GM23338 (cell line): ENCODE data around the gene GPR183. TPM values are rescaled to one million over a fixed set of nuclear protein-coding genes. Genes with fewer than 3 reads are reported as not detected.

Source experiments
- ATAC-seq: fragments of 200-7000 bp; cut with Tn5 transposase; 3 replicates; pipeline ENCODE4 v1.9.1; 2020
- DNase-seq: peaks from one replicate; pipeline ENCODE4 v3.0.0-alpha.2; 2015; ENCODE audit warnings: low spot score
- H2AFZ ChIP-seq: fragments of 200-600 bp; sonication (generic); 2 replicates; pipeline ENCODE4 v1.8.0; 2016; ENCODE audit warnings: antibody characterized with exemption, mild to moderate bottlenecking, moderate library complexity
- H3F3A ChIP-seq: fragments of 200-600 bp; sonication (generic); replicated peaks from 2 replicates; pipeline ENCODE4 v1.8.0; 2017; ENCODE audit warnings: antibody characterized with exemption, mixed run types, low read depth
- H3K27ac ChIP-seq: fragments of 200-600 bp; sonication (generic); 2 replicates; pipeline ENCODE4 v1.6.1; 2016; ENCODE audit warnings: low read depth
- H3K27me3 ChIP-seq: fragments of 200-600 bp; sonication (generic); 2 replicates; pipeline ENCODE4 v1.8.0; 2016; ENCODE audit warnings: mild to moderate bottlenecking, mixed run types, moderate library complexity; ENCODE audit not compliant: insufficient read depth
- H3K36me3 ChIP-seq: fragments of 200-600 bp; sonication (generic); 2 replicates; pipeline ENCODE4 v1.8.0; 2016; ENCODE audit warnings: mild to moderate bottlenecking; ENCODE audit not compliant: insufficient read depth
- H3K4me1 ChIP-seq: fragments of 200-600 bp; sonication (generic); 2 replicates; pipeline ENCODE4 v1.8.0; 2016; ENCODE audit warnings: mild to moderate bottlenecking, moderate library complexity; ENCODE audit not compliant: insufficient read depth
- H3K4me2 ChIP-seq: fragments of 200-600 bp; sonication (generic); 2 replicates; pipeline ENCODE4 v1.7.1; 2017; ENCODE audit warnings: mixed run types
- H3K4me3 ChIP-seq: fragments of 200-600 bp; sonication (generic); 2 replicates; pipeline ENCODE4 v1.6.1; 2016; ENCODE audit warnings: mixed run types
- H3K79me2 ChIP-seq: fragments of 200-600 bp; sonication (generic); replicated peaks from 2 replicates; pipeline ENCODE4 v1.8.0; 2017; ENCODE audit warnings: mild to moderate bottlenecking; ENCODE audit not compliant: insufficient read depth
- H3K9me2 ChIP-seq: fragments of 200-600 bp; sonication (generic); 2 replicates; pipeline ENCODE4 v1.8.0; 2017; ENCODE audit not compliant: insufficient read depth
- H4K20me1 ChIP-seq: fragments of 200-600 bp; sonication (generic); replicated peaks from 2 replicates; pipeline ENCODE4 v1.8.0; 2017; ENCODE audit warnings: mild to moderate bottlenecking; ENCODE audit not compliant: insufficient read depth
- H3K27ac Mint-ChIP-seq: 2 replicates; pipeline ENCODE4 v1.8.0; 2020; ENCODE audit warnings: inconsistent platforms, mild to moderate bottlenecking, moderate library complexity, mixed read lengths
- H3K27me3 Mint-ChIP-seq: 3 replicates; pipeline ENCODE4 v1.8.0; 2022; ENCODE audit warnings: low read depth, mild to moderate bottlenecking, moderate library complexity, mixed read lengths, inconsistent platforms; ENCODE audit not compliant: insufficient read depth, poor library complexity
- H3K36me3 Mint-ChIP-seq: 3 replicates; pipeline ENCODE4 v1.8.0; 2021; ENCODE audit warnings: low read depth, mild to moderate bottlenecking, inconsistent platforms, moderate library complexity, mixed read lengths
- H3K4me1 Mint-ChIP-seq: 3 replicates; pipeline ENCODE4 v1.8.0; 2020; ENCODE audit warnings: mild to moderate bottlenecking, inconsistent platforms, mixed read lengths
- H3K4me3 Mint-ChIP-seq: 3 replicates; pipeline ENCODE4 v1.8.0; 2021; ENCODE audit warnings: moderate library complexity, mild to moderate bottlenecking, inconsistent platforms, mixed read lengths
- H3K9me3 Mint-ChIP-seq: 3 replicates; pipeline ENCODE4 v1.8.0; 2020; ENCODE audit warnings: moderate library complexity, mild to moderate bottlenecking, inconsistent platforms, mixed read lengths
- CREB1 ChIP-seq: fragments of 250-450 bp; sonication (Bioruptor Pico); IDR thresholded peaks from 2 replicates; pipeline ENCODE4 v1.5.0; 2020; ENCODE audit warnings: low read depth, mild to moderate bottlenecking, moderate library complexity
- EZH2 ChIP-seq: fragments of 200-600 bp; sonication (generic); IDR thresholded peaks from one replicate; pipeline ENCODE4 v1.8.0; 2017; ENCODE audit warnings: antibody characterized with exemption, mild to moderate bottlenecking, low read depth; ENCODE audit not compliant: unreplicated experiment
- EZH2phosphoT487 ChIP-seq: fragments of 200-600 bp; sonication (generic); IDR thresholded peaks from one replicate; pipeline ENCODE4 v1.8.1; 2018; ENCODE audit warnings: antibody characterized with exemption; ENCODE audit not compliant: unreplicated experiment
- NANOG ChIP-seq: IDR thresholded peaks from 2 replicates; pipeline ENCODE4 v1.6.1; 2016; ENCODE audit warnings: antibody characterized with exemption, borderline replicate concordance
- POLR2AphosphoS5 ChIP-seq: IDR thresholded peaks from 2 replicates; pipeline ENCODE4 v1.6.1; 2016; ENCODE audit warnings: antibody characterized with exemption, low read depth
- STAT1 ChIP-seq: IDR thresholded peaks from one replicate; pipeline ENCODE4 v1.6.1; 2016; ENCODE audit warnings: antibody characterized with exemption; ENCODE audit not compliant: unreplicated experiment
- ZNF114 ChIP-seq: fragments of 250-450 bp; sonication (Bioruptor Pico); IDR thresholded peaks from 2 replicates; pipeline ENCODE4 v1.5.0; 2020; ENCODE audit warnings: mild to moderate bottlenecking, moderate library complexity
- ZNF331 ChIP-seq: fragments of 250-450 bp; sonication (Bioruptor Pico); IDR thresholded peaks from 2 replicates; pipeline ENCODE4 v1.5.0; 2020; ENCODE audit warnings: low read depth, mild to moderate bottlenecking, moderate library complexity
- polyA plus RNA-seq: library from polyadenylated mRNA; unstranded; fragments of >200 nt; fragmentation: Nextera tagmentation; extraction: Ambion mirVana; gene quantifications from 2 replicates; pipeline ENCODE4 v1.2.1, GENCODE V29; 2016
- total RNA-seq: library from RNA; depleted of rRNA; stranded (reverse); fragments of >200 nt; shearing (Covaris generic); gene quantifications from 2 replicates; pipeline ENCODE4 v1.2.3, GENCODE V29; 2014
- TF ChIP-seq, protein P1 (sequence below): fragments of 250-450 bp; sonication (Bioruptor Pico); IDR thresholded peaks from 2 replicates; pipeline ENCODE4 v1.5.0; 2020; ENCODE audit warnings: mild to moderate bottlenecking, moderate library complexity

The GPR183 gene
- total and polyA plus RNA-seq, 2 experiments from 2014 or later, result 0.78 TPM; not detected in 1

DNA sequence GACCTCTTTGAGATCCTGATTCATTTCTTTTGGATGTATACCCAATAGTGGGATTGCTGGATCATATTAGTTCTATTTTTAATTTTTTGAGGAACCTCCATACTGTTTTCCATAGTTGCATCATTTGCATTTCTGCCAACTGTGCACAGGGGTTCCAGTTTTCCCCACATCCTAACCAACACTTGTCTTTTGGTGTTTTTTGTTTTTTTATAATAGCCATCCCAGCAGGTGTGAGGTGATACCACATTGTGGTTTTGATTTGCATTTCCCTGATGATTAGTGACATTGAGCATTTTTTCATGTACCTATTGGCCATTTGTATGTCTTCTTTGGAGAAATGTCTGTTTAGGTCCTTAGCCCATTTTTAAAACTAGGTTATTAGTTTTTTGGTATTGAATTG is 18.8 kb upstream of the GPR183 start:
- H3K9me2 ChIP-seq, result no peaks in the 10 kb centered on the region
- H4K20me1 ChIP-seq, result peaks cover 3% of the 10 kb centered on the region; the same call in 1 of the 2 replicates
- H3K27ac ChIP-seq, result no peak overlapping the region
- ATAC-seq (no peak), DNase-seq (no peak)
- no peaks in the 10 kb centered on the region for H3F3A ChIP-seq
- no peak overlapping the region for H3K4me3 ChIP-seq
- H3K4me1 Mint-ChIP-seq, result no peaks in the 10 kb centered on the region
- H2AFZ ChIP-seq, result no peak overlapping the region
- H3K4me2 ChIP-seq, result no peak overlapping the region
- H3K27me3 Mint-ChIP-seq, result no peaks in the 10 kb centered on the region
- TF ChIP-seq STAT1 (no peak), EZH2phosphoT487 (no peak), POLR2AphosphoS5 (no peak), EZH2 (no peak), ZNF331 (CRISPR knock-in tag) (no peak)
- no peak overlapping the region for H3K4me3 Mint-ChIP-seq
- H3K4me1 ChIP-seq, result no peaks in the 10 kb centered on the region
- no peak overlapping the region for H3K27ac Mint-ChIP-seq
- H3K36me3 ChIP-seq, result peaks cover 4% of the 10 kb centered on the region; the same call in 1 of the 2 replicates
- H3K9me3 Mint-ChIP-seq, result no peaks in the 10 kb centered on the region
- H3K27me3 ChIP-seq, result no peaks in the 10 kb centered on the region
- no peaks in the 10 kb centered on the region; the same call in 1 of the 3 replicates for H3K36me3 Mint-ChIP-seq
- H3K79me2 ChIP-seq, result 0 out of 2 replicates have a peak, but pooled peaks cover 3% of the 10 kb centered on the region

DNA sequence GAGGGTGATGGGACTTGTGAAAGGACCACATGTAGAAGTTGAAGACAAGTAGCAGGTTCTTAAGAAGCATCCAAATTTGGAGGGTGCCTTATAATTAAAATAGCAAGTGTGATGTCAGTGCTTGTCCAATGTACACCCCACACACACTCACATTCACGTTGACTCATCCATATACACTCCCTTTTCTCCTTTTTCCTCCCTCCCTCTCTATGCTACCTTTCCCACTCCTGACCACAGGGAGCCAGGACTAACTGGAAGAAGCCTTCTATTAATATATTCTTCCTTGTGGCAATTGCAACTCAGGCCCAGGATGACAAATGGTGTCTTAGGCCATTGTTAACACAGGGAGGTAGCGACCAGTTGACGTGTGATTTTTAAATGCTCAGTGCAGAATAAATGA is 16.3 kb upstream of the GPR183 start:
- H3K27ac ChIP-seq, result no peak overlapping the region
- H3K27ac Mint-ChIP-seq, result no peak overlapping the region

DNA sequence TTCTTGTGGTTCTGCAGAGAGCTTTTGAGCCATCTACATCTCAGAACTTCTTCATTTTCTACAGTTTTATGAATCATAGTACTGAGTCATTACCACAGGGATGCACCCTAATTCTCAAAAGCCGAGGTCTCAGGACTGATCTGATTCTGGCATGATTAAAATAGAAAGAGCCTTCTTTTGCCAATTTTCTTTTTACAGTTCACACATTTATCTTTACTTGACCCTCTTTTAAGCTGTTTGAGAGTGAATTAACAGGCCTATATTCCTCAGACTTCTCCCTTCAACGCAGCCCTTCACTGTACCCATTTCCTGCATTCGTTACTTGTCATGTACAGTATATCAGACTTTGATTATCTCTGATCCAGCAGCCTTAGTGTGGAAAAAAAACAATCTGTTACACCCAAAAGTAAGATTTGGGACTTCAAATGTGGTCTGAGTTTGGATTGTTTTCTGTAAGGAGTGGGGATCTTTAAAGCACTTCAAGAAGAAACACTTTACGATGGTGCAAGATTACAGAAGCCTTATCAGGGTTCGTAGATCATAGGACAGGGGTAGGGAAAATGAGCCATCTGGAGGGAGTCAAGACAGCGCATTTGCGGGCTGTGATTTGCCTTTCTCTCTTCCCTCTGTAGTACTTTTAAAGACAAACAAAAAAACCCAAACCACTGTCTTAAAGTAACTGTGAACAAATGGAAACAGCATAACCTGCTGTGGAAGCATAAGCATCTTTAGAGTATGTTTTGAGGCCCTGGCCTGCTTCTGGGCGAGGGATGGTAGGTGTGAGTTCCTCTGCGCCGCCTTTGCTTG is 15.3 kb upstream of the GPR183 start:
- H3K27me3 Mint-ChIP-seq, result no peaks in the 10 kb centered on the region
- no peaks in the 10 kb centered on the region for H3K9me3 Mint-ChIP-seq
- peaks cover 7% of the 10 kb centered on the region for H3K36me3 Mint-ChIP-seq
- Histone ChIP-seq H3F3A (no peaks in the 10 kb centered on the region), H3K36me3 (peaks cover 7% of the 10 kb centered on the region; the same call in 1 of the 2 replicates), H3K4me3 (no peak overlapping the region), H3K27ac (no peak overlapping the region), H3K4me2 (no peak overlapping the region), H3K79me2 (0 out of 2 replicates have a peak, but pooled peaks cover 3% of the 10 kb centered on the region), H3K27me3 (no peaks in the 10 kb centered on the region), H4K20me1 (peaks cover 3% of the 10 kb centered on the region; the same call in 1 of the 2 replicates), H3K9me2 (no peaks in the 10 kb centered on the region), H3K4me1 (no peaks in the 10 kb centered on the region), H2AFZ (no peak overlapping the region)
- H3K27ac Mint-ChIP-seq, result no peak overlapping the region
- H3K4me3 Mint-ChIP-seq, result no peak overlapping the region
- H3K4me1 Mint-ChIP-seq, result no peaks in the 10 kb centered on the region
- no peak for DNase-seq
- no peak for ATAC-seq
- TF ChIP-seq CREB1, result no peak
- no peak for TF ChIP-seq EZH2
- TF ChIP-seq POLR2AphosphoS5, result no peak
- TF ChIP-seq, protein P1, sequence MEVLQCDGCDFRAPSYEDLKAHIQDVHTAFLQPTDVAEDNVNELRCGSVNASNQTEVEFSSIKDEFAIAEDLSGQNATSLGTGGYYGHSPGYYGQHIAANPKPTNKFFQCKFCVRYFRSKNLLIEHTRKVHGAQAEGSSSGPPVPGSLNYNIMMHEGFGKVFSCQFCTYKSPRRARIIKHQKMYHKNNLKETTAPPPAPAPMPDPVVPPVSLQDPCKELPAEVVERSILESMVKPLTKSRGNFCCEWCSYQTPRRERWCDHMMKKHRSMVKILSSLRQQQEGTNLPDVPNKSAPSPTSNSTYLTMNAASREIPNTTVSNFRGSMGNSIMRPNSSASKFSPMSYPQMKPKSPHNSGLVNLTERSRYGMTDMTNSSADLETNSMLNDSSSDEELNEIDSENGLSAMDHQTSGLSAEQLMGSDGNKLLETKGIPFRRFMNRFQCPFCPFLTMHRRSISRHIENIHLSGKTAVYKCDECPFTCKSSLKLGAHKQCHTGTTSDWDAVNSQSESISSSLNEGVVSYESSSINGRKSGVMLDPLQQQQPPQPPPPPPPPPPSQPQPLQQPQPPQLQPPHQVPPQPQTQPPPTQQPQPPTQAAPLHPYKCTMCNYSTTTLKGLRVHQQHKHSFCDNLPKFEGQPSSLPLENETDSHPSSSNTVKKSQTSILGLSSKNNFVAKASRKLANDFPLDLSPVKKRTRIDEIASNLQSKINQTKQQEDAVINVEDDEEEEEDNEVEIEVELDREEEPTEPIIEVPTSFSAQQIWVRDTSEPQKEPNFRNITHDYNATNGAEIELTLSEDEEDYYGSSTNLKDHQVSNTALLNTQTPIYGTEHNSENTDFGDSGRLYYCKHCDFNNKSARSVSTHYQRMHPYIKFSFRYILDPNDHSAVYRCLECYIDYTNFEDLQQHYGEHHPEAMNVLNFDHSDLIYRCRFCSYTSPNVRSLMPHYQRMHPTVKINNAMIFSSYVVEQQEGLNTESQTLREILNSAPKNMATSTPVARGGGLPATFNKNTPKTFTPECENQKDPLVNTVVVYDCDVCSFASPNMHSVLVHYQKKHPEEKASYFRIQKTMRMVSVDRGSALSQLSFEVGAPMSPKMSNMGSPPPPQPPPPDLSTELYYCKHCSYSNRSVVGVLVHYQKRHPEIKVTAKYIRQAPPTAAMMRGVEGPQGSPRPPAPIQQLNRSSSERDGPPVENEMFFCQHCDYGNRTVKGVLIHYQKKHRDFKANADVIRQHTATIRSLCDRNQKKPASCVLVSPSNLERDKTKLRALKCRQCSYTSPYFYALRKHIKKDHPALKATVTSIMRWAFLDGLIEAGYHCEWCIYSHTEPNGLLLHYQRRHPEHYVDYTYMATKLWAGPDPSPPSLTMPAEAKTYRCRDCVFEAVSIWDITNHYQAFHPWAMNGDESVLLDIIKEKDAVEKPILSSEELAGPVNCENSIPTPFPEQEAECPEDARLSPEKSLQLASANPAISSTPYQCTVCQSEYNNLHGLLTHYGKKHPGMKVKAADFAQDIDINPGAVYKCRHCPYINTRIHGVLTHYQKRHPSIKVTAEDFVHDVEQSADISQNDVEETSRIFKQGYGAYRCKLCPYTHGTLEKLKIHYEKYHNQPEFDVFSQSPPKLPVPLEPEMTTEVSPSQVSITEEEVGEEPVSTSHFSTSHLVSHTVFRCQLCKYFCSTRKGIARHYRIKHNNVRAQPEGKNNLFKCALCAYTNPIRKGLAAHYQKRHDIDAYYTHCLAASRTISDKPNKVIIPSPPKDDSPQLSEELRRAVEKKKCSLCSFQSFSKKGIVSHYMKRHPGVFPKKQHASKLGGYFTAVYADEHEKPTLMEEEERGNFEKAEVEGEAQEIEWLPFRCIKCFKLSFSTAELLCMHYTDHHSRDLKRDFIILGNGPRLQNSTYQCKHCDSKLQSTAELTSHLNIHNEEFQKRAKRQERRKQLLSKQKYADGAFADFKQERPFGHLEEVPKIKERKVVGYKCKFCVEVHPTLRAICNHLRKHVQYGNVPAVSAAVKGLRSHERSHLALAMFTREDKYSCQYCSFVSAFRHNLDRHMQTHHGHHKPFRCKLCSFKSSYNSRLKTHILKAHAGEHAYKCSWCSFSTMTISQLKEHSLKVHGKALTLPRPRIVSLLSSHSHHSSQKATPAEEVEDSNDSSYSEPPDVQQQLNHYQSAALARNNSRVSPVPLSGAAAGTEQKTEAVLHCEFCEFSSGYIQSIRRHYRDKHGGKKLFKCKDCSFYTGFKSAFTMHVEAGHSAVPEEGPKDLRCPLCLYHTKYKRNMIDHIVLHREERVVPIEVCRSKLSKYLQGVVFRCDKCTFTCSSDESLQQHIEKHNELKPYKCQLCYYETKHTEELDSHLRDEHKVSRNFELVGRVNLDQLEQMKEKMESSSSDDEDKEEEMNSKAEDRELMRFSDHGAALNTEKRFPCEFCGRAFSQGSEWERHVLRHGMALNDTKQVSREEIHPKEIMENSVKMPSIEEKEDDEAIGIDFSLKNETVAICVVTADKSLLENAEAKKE (CRISPR knock-in tag), result no peak
- no peak for TF ChIP-seq NANOG
- no peak for TF ChIP-seq ZNF114 (CRISPR knock-in tag)

More for the DNA sequence above, 16.3 kb upstream of the GPR183 start:
- 0 out of 2 replicates have a peak, but pooled peaks cover 3% of the 10 kb centered on the region for H3K79me2 ChIP-seq
- no peak overlapping the region for H3K4me3 ChIP-seq
- peaks cover 4% of the 10 kb centered on the region; the same call in 1 of the 2 replicates for H3K36me3 ChIP-seq
- Mint-ChIP-seq H3K27me3 (no peaks in the 10 kb centered on the region), H3K4me1 (no peaks in the 10 kb centered on the region), H3K4me3 (no peak overlapping the region), H3K36me3 (peaks cover 4% of the 10 kb centered on the region), H3K9me3 (no peaks in the 10 kb centered on the region)
- H3K9me2 ChIP-seq, result no peaks in the 10 kb centered on the region
- TF ChIP-seq CREB1 (no peak), EZH2phosphoT487 (no peak)
- no peak overlapping the region for H2AFZ ChIP-seq
- H3K4me1 ChIP-seq, result no peaks in the 10 kb centered on the region
- ATAC-seq, result no peak
- H3K27me3 ChIP-seq, result no peaks in the 10 kb centered on the region
- H3F3A ChIP-seq, result no peaks in the 10 kb centered on the region
- no peak overlapping the region for H3K4me2 ChIP-seq
- DNase-seq, result no peak
- H4K20me1 ChIP-seq, result peaks cover 3% of the 10 kb centered on the region; the same call in 1 of the 2 replicates
